NCI-H345 (cell line): ENCODE data around the gene HOXB7.
A peak's percentile ranks its signal among the peaks of the same experiment; 100 is the strongest.

Experiments used
- DNase-seq: peaks from one replicate; lab custom pipeline; 2025; lab: John Stamatoyannopoulos, UW

Gene HOXB7

DNA sequence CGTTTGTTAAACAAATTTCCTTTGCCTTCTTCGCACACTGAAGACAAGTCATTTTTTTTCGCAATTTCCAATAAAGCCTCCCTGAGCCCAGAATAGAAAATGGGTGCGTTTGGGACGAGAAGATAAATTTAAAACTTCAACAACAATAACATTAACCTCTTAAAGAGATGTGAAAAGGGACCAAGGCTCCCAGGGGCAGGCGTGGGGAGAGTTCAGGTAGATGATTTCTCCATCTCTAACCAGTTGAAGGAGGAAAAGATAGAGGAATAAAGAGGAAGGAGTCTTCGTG is 31.4 kb downstream of the HOXB7 start:
- DNase-seq = no peak

DNA sequence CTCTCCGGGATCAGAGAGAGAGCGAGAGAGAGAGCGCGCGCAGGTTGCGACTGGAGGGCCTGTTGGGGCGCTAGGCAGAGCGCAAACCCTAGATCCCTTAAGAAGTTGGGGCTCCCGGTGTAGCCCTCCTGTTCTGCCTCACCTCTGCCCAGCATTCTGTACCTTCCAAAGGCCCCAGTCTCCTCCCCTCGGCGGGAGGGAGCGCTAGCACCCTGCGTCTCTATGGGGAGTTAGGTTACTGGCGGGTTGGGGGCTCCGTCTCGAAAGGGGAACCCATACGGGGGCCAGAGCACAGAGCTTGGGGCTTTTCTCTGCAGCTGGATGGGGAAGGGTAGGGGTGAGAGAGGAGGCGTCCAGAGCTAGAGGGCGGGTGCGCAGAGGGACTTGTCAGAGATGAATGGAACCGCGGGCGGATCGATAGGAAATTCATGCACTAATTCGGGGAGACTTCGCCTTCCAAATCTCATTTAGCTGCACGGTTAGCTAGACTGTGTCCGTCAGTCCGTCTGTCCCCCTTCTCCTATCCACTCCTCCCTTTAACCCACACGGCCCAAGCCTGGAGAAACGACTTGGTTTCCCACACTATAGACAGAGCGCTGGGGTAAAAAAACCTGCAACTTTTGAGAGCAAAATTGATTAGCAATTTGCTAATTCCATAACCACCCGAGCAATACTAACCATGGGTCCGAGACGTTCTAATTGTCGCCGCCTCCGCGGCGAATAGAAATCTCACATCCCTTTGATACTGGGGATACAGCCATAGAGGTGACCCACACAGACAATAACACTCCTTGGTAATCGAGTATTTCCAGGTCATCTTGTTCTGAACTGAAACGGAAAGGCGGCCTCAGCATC is 32.0 kb downstream of the HOXB7 start:
- peak; percentile 26 for DNase-seq

DNA sequence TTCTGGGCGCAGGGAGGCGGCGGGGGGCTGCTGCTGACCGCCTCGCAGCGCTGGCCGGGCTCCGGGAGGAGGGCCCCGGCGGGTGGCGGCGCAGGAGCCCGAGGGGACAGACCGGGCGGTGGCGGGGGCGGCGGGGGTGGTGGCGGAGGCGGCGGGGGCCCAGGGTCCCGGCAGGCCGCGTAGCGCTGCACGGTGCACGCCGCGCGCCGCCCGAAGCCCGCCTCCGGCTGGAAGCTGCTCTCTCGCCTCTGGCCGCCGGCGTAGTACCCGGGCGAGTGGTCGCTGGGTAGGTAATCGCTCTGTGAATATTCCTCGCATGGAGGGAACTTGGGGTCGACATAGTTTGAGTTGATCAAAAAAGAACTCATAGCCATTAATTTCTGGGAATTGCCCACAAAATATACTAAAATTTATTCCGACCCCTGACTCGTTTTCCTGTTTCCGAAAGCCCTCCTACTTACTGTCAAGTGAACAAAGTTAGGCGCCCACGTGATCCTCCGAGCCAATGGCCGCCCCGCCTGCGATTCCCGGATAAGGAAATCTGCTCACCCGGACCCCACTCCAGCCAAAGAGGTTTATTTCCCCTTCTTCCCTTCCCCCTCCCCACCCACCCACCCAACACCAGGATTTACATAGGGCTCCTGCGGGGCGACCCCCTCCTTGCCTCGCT is 32.7 kb downstream of the HOXB7 start, which contains the start of gene HOXB4:
HOXB4 (minus strand) TSS at position 405 of the 670 bp plus-strand sequence; CDS start at position 374, 31 bp downstream.
- DNase-seq = peak; percentile 16

DNA sequence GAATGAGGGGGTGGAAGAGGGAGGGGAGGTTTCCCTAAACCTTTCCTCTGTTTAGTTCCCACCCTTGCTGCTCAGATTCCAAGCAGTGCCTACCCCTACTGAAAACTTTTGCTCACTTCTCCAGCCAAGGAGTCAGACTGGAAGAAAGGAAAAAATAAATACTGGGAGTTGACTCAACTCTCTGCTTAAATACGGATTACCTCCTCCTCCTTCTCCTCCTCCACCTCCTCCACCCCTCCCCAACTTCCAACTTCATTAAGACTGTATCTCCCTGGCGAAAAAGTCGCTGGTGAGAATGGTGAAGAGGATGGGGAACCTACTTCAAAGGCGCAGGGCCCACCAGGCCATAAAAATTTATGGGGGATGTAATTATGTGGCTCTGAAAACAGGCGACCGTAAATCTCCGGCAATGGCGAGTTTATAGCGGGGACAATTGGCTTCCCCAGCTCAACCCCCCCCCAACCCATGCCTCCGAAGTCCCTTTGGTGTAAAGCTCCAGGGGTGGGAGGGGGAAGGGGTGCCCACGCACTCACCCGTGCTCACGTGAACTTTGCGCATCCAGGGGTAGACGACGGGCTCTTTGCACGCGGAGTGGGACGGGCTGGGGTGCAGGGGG is 33.4 kb downstream of the HOXB7 start:
- DNase-seq = no peak

DNA sequence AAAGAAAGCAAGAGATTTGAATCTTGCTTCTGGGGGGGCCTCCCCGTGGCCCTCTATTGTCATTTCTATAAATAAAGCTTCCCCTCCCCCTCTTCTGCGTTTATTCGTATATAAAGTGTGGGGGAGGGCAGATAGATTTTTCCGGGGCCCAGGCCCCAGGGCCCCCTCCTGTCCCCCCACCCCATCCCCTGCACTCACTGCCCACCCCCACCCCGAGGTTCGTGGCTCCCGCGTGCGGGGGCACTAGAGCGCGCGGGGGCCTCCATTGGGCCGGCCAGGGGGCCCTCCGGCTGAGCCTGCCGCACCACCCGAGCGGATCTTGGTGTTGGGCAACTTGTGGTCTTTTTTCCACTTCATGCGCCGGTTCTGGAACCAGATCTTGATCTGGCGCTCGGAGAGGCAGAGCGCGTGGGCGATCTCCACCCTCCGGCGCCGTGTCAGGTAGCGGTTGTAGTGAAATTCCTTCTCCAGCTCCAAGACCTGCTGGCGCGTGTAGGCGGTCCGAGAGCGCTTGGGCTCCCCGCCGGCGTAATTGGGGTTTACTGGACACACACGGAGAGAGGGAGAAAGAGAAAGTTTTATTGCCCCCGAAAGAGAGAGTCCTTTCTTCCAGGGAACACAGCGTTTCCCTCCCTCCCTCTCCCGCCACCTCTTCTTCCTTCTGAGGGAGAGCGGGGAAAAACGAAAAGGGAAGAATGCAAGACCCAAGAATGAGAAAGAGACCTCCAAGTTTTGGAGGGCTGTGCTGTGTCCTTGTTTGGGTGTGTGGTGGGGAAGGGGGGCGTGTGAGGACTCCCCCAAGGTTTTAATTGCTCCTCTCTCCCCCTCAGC is 34.1 kb downstream of the HOXB7 start:
- DNase-seq = no peak

DNA sequence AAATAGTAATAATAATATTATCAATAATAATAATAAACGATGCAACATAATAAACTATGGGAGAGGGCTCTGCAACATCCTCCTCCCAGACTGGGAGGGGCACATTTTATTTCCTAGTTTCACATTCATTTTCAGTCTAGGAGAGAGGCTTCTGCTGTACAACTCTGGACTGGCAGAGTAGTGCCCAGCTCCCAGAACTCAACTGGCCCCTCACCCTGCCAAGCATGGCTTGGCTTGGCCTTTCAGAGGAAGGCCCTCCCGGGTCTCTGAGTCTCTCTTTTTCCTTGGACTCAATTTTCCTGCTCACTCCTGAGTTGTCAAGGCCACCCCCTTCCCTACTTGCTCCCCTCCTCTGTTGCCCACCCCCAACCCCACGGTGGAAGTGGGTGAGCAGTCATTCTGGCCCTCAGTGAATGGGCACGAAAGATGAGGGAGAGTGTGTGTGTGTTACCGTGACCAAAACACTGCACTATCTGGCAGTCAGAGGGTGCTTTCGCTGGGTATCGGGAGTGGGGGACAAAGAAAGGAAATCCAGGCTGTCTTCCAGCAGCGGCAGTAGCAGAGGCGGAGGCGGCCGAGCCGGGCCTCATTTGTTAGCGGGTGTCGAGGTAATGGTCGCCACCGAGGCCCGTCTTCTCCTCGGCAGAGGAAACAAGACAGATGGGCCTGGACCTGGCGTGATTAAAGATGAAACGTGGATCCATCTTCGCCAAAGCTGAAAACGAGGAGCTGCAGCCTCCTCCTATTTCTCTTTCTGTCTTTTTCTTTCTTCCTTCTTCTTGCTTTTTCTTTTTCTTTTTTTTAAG is 34.9 kb downstream of the HOXB7 start:
- no peak for DNase-seq

DNA sequence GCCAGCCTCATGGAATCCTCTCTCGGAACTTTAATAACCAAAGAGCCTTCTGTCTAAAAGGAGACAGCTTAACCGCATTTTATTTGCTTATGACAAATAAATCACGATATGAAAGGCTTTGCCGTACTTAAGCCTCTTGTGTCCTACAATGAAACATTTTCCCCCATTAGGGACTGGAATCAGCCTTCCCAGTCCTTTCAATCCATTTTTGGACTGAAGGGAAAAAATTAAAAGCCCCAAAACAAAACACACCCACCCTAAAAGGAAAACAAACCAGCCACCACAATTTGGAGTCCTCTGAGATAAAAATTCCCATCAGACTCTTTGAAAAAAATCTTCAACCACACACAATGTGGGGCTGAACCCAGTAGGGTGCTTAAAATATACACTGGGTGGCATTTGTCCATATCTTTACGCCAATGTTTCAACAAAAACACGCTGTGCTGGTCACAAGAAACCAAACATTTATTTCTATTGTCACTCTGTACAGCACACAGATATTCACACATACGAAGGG is 35.7 kb downstream of the HOXB7 start:
- DNase-seq = no peak

DNA sequence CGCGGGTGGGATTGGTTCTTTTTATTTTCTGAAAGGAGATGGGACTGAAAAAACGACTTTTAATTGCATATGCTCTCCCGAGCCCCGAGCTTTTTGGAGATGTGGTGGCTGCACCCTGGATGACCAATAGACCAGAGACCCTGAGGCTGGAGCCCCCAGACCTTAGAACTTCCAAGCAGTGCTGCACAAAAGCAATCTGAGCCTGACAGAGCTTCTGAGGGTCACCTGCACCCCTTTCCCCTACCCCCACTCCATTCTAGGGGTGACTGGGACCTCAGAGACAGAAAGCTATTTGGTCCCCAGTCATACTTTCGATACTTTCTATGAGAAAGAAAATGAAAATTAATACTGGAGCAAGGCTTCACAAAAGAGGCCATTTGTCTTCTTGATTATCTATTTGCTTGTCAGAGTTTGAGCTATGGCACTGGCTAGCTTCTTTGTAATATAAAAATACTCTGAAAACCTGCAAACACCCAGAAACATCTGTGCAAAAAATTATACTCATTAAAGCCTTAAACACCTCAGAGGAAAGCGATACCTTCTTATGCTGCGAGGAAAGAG is 36.2 kb downstream of the HOXB7 start:
- no peak for DNase-seq

DNA sequence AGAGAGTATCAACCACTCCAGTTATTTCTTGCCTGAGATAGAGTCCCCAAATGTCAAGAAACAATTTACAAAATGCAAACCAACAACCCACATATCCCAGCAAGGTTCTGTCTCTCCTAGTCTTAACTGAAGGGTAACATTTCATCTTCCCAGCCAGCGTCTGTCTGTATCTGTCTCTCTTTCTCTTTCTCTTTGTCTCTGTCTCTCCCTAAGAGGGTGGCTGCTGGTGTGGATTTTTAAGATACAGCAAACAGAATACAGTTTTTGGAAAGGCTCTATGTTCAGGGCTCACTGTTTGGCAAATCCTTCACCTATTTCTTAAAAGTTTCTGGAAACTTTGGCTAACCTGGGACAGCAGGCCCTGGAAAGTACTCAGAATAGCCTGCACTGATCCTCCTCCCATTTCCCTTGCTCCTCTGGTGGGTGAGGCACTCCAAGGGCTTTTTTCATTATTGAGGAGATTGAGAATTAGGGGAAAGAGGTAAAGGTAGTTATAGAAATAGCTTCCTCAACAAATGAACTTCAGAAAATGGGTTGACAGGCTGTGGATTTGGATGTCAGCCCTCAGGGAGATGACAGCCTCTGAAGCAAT is 38.9 kb downstream of the HOXB7 start:
- no peak for DNase-seq

DNA sequence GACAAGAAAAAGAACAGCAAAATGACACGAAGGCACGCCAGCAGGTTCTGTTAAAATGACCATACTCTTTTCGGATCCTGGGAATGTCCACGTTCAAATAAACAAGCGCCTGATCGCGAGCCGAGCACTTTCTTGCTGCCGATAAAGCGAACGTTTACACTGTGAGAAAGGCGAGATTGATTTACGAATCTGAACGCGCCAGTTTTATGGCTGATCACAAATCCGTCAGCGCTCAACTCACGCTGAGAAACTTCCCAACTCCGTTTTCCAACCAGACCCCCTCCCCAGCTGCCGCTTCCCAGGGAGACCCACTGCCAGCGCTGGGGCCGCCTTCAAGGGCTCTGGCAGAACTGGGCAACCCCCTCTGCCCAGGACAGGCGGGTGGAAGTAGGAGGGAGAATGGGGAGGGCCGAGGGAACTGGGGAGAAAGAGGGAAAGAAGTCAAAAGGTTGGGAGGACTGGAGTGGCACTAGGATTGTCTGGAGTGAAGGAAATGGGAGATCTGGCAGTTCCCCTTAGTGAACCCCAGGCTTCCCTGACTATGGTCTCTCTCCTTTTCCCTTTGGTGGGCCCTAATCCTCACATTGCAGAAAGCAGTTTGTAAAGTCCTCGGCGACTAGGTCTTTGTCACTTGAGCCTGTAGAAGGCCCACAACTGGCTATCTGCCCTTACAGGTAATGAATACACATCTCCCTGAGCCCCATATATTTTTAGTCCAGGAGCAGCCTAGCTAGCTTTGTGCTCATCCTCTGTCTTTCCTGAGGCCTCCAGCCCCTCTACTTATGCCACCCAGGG is 39.6 kb downstream of the HOXB7 start:
- DNase-seq = no peak

DNA sequence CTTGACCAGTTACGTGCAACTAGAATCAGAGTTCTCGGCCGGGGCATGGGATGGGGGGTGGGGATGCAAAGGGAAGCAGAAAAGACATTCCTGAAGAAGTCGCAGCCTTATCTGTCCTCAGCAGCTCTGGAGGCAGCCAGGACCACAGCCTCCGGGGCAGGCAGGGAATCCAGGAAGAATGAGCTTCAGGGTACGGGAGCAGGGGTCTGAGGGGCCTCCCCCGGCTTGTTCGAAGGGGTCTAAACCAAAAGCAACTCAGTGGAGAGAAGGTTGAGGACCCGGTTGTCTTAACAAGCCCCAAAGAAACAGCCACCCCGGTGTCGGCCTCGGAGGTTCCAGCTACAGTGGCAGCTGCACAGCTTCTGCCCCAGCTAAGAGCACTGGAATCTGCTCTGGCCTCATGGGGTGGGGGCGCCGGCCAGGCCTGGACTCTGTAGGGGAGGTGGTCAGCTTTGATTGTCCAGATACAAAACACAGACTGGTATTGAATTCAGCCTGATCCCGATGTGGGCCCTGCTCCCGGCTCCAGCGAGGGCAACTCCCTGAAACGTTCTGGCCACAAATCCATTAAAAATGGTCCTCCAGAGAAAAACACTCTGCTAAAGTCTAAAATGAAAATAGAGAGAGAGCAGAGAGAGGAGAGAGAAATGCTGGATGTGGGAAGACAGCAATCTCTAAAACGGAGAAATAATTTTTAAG is 40.3 kb downstream of the HOXB7 start:
- DNase-seq = no peak

DNA sequence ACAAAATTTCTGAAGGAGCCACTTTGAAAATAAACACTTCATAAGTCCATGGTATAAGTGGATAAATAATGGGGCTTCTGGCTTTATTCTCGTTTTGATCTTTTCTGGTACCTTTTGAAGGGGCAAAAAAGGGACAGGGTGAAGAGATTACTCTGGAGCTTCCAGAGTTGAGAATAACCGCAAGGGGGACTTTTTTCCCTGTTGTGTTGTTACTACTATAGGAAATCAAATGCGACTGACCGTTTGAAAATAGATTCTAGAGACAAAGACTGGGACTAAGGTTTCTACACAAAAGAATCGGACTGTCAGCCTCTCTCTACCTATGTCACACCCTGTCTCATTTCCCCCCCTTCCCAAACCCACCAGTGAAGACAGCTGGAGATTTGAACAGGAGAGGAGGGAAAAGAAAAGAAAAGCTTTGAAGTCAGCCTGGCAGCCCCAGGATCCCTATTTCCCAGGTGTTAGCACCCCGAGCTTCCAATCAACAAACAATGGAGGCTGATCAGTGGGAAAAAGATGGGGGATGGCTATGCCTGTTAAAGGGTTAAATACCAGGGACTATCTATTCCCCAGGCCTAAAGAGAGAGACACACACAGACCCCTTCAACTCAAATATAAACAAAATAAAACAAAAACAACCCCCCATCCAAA is 41.0 kb downstream of the HOXB7 start:
- DNase-seq = no peak

DNA sequence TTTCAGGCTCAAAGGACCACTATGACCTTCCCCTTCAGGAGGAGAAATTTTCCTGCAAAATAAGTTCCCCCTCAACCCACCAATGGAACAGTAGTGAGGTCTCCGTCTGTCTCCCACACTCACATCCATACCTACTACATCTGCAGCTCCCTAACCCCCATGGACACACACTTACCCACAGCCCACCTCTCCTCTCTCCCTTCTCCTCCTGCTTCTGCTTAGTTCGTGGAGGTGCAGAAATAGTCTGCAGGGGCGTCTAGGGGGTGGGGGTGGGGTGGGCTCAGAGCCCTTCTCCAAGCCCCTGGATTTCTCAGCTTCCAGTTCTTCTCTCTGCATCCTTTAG is 41.6 kb downstream of the HOXB7 start:
- no peak for DNase-seq

DNA sequence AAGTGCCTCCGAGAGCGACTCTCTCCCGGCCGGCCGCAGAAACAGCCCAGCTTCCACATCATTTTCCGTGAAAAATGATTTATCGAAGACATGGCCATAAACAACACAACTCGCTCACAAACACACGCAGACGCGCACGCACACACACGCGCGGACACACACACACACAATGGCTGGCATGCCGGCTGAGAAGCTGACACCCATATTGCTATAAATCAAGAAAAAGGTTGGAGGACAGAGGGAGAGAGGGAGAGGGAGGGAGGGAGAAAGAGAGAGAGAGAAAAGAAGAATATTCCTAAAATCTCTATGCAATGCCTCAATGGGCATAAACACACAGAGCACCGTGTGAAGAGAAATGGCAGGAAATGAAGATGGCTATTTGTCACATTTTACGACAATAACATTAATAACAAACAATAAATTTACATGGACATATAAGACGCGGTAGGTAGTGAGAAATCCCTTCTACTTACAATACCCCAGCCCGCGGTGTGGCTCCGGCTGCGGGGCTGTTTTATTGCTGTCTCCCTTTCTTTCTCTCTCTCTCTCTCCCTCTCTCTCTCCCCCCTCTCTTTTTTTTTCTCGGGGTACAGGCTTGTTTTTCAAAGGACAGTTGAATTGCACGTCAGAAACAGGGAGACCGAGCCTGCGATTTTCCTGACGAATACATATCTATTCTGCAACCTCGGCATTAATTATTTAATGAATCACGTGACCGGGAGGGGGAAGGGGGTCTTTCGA is 42.1 kb downstream of the HOXB7 start:
- no peak for DNase-seq

DNA sequence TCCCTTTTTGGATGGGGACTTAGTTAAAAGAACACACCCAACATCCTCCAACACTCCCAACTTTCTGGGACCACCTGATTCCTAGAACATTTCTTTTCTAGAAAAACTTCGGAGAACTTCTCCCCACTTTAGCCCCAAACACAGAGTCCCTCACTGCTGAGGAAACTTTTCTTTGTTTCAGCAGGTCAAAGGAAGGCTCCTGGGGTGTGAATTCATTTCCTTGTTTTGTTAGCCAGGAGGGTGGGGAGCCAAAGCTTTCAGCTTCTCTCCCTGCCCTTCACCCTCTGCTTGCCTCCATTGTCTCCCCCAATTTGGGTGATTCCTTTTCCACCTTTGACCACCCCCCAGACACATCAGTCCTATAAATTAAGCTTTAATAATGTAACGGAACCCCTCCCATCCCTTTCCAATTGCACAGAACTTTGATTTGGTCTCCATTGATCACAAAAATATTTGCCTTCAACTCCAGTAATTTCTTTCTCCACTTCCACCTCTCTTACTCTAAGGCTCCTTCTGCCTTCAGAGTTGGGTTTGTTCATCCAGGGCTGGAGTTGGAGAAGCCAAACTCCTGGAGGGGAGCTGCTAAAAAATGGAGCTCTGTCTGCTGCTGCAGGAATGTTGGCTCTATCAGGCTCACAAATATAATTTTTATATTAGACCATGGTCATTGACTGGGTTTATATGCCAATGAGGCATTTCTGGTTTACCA is 43.0 kb downstream of the HOXB7 start:
- DNase-seq = no peak

DNA sequence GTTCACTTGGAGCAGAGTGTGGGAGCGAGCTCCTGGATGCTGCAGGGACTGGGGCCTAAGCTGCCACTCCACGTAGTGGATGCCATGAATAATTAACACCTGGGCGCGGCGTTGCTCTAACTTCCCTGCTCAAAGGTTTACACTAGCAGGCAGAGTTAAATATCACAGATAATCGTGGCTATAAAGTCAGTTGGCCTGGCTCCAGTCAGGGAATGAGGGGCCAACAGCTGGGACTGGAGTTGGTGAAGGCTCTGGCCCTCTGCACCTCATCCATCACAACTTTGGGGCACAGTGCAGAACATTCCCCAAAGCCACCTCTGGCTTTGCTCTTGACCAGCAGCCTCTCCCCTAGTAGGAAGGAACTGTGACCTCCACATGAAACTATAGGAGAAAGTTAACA is 43.6 kb downstream of the HOXB7 start:
- no peak for DNase-seq

DNA sequence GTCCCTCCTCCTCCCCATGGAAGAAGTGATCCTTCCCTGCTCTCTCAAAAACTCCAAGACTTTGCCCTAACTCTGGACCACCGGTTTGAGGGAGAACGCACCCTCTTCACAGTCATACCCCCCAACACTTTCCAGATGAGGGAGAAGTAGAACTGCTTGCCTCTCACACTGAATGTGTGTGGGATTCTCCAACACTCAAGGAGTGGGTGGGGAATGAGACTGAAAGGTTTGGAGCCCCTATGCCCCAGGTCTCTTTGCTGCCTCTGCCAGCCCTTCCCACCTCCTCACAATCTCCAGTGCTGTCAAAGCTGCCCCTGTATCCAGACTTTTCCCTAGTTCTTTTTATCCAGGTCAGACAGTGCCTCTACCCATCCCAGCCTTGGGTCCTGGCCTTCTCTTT is 44.1 kb downstream of the HOXB7 start:
- no peak for DNase-seq
